GM06990 (cell line): Measurements from ENCODE around the gene PRSS38.

ENCODE experiments used
- DNase-seq: peaks from one replicate; pipeline ENCODE4 v3.0.0-alpha.2; 2011; ENCODE audit not compliant: insufficient read length; ENCODE audit errors: extremely low read depth
- H3K27me3 ChIP-seq: replicated peaks from 2 replicates; pipeline ENCODE4 v1.6.0; 2011; ENCODE audit warnings: low read length; ENCODE audit not compliant: control insufficient read depth, insufficient read depth
- H3K36me3 ChIP-seq: 2 replicates; pipeline ENCODE4 v1.5.1; 2011; ENCODE audit warnings: low read length; ENCODE audit not compliant: control insufficient read depth, insufficient read depth
- H3K4me3 ChIP-seq: replicated peaks from 2 replicates; pipeline ENCODE4 v1.5.1; 2011; ENCODE audit warnings: low read depth, mild to moderate bottlenecking, control low read depth, low read length
- TF ChIP-seq, protein P1 (sequence below): IDR thresholded peaks from 2 replicates; pipeline ENCODE4 v1.5.1; 2011; ENCODE audit warnings: low read length, control low read depth, mild to moderate bottlenecking, inconsistent platforms; ENCODE audit not compliant: insufficient read depth, poor library complexity, severe bottlenecking

PRSS38 gene

DNA sequence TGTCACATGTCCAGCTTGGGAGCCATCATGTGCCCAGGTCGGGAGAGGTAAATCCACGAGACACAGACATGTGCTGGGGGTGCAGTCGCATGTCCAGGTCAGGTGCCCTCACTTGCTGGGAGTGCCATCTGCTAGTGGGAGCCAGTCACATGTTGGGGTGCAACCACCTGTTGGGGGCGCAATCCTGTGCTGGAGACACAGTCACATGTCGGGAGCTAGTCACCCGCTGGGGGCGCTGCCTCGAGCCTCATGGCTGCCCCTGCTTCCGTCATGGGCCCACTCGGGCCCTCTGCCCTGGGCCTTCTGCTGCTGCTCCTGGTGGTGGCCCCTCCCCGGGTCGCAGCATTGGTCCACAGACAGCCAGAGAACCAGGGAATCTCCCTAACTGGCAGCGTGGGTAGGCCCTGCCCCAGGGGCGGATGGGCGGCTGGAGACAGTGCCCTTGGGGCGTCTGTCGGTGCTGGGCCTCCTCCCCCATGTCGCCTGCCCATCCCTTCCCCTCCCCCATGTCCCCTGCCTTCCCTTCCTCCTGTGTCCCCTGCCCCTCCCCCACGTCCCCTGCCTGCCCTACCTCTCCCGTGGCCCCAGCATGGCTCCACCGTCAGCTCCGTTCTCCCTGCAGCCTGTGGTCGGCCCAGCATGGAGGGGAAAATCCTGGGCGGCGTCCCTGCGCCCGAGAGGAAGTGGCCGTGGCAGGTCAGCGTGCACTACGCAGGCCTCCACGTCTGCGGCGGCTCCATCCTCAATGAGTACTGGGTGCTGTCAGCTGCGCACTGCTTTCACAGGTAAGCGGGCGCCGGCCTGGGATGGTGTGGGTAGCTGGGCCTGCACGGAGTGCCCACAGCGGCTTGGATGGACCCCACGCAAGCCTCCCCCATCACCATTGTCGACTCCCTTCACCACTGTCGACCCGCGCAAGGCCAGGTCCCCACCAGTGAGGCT is at the start of gene PRSS38:
Gene PRSS38, plus strand, starts transcription at position 208 of the 942 bp plus-strand sequence. Its CDS starts 42 bp downstream, at position 250.
- no peaks in the 10 kb centered on the region for H3K36me3 ChIP-seq
- TF ChIP-seq, protein P1, sequence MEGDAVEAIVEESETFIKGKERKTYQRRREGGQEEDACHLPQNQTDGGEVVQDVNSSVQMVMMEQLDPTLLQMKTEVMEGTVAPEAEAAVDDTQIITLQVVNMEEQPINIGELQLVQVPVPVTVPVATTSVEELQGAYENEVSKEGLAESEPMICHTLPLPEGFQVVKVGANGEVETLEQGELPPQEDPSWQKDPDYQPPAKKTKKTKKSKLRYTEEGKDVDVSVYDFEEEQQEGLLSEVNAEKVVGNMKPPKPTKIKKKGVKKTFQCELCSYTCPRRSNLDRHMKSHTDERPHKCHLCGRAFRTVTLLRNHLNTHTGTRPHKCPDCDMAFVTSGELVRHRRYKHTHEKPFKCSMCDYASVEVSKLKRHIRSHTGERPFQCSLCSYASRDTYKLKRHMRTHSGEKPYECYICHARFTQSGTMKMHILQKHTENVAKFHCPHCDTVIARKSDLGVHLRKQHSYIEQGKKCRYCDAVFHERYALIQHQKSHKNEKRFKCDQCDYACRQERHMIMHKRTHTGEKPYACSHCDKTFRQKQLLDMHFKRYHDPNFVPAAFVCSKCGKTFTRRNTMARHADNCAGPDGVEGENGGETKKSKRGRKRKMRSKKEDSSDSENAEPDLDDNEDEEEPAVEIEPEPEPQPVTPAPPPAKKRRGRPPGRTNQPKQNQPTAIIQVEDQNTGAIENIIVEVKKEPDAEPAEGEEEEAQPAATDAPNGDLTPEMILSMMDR = no peak
- H3K4me3 ChIP-seq = no peak within 1 kb of the TSS
- no peaks in the 10 kb centered on the region for H3K27me3 ChIP-seq
- DNase-seq = no peak

DNA sequence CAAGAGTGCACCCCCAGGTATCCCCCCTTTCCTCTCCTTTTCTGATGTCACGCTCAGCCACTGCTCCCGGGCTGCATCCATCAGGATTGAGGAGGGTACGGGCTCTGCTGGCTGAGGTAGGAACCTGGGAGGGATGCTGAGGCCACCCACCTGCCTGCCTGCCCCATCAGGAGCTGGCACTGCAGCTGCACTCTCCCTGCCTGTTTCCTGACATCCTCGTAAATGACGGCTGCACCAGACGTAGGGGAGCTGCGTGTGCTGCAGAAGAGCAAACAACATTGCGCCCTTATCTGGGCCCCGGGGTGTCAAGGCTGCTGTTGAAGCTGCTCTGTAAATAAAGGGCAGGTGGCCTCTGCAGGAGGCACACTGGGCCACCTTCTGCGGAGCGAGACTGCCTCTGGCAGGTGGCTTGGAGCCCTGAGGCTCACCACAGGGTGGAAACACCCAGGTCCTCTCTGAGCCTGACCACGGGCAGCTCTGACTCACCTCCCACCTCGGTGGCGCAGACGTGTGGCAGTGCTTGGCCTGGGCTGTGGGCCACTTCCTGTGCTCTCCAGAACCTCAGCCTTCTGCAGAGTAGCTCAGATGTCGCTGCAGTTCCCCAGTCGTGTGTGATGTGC is 49.4 kb upstream of the PRSS38 start:
- no peaks in the 10 kb centered on the region for H3K27me3 ChIP-seq
- no peak for DNase-seq
- H3K4me3 ChIP-seq = no peak overlapping the region
- TF ChIP-seq, protein P1 = no peak
- peaks cover 39% of the 10 kb centered on the region for H3K36me3 ChIP-seq

DNA sequence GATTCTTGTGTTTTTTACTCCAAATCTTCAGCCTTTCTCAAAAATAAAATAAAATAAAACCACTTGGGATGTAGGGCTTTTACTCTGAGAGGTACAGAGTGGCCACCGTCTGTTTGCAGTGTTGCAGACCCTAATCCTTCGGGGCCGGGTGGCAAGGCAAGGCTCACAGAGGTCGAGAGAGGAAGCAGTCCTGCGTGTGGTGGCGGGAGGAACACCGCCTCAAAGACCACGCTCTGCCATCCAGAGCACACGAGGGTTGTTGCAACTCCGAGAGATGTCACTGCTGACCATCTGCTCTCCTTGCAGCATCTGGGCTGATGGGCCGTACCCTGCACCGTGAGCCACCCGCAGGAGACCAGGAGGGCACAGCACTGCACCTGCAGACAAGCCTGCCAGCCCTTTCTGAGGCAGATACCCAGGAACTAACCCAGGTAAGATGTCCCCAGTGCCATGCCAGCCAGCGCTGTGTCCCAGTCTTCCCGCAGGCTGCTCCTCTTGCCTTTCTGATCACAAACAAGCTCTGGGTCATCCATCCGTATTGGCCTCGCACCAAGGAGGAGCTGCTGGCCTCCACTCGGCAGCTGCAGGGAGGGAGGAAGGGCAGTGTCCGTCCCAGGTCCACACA is 48.7 kb upstream of the PRSS38 start:
- no peak for DNase-seq
- Histone ChIP-seq H3K27me3 (no peaks in the 10 kb centered on the region), H3K36me3 (peaks cover 38% of the 10 kb centered on the region)

DNA sequence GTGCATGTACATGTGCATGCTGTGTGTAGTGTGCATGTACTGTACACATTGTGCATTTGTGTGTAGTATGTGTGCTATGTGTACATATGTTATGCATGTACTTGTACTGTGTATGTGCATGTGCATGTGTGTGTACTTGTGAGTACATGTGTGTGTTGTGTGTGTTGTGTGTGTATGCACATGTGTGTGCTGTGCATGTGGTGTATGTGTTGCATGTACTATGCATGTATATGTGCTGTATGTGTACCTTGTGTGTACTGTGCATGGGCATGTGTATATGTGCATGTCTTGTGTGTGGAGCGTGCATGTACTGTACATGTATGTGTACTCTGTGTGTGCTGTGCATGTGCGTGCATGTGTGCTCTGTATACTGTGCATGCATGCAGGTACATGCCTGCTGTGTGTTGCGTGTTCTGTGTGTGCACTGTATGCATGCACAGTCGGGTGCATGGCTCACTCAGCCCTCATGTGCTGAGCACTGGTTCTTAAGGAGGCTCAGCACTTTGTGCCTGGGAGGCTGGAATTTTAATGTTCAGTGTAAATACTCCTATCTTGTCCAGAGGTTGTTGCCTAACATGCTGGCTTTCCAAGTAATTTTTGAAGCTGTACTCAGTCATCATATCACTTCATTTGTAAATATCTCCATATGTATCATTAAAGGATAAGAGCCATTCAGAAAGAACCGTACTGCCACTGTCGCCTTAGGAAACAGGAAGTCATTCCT is 47.9 kb upstream of the PRSS38 start:
- Histone ChIP-seq H3K27me3 (no peaks in the 10 kb centered on the region), H3K36me3 (peaks cover 32% of the 10 kb centered on the region), H3K4me3 (no peak overlapping the region)
- no peak for DNase-seq
- TF ChIP-seq, protein P1 = no peak

More for the DNA sequence above, 48.7 kb upstream of the PRSS38 start:
- TF ChIP-seq, protein P1 = no peak
- H3K4me3 ChIP-seq = no peak overlapping the region

DNA sequence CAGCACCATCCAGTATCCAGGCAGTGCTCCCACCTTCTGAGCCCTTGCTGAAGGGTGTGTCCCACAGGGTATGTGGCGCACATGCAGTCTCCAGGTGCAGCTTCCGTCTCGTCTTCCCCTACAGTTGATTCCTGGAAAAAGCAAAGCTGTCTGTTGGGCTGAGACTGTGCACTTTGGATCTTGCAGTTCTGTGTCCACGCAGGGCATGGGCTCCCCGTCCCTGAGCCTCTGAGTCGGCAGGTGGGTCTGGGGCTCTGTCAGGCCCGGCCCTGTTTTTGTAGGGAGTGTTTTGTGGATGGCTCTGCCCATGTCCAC is 47.4 kb upstream of the PRSS38 start:
- Histone ChIP-seq H3K4me3 (no peak overlapping the region), H3K36me3 (peaks cover 32% of the 10 kb centered on the region), H3K27me3 (no peaks in the 10 kb centered on the region)
- TF ChIP-seq, protein P1 = no peak
- no peak for DNase-seq
